PC-9 (cell line): Measurements from ENCODE around the gene RNF152. TPM values are rescaled to one million over a fixed set of nuclear protein-coding genes. Genes with fewer than 3 reads are reported as not detected.

Experiments
- BruUV-seq: library from RNA; stranded (reverse); fragments of 400-500 nt; replicated peaks from 2 replicates; lab custom pipeline; 2021; lab: Mats Ljungman, UMichigan
- CTCF ChIA-PET: fragments of 300-600 bp; sonication (Branson Sonifier 250); formaldehyde crosslinking; loops from one replicate; lab custom pipeline; 2022; ENCODE audit warnings: antibody characterized with exemption; lab: Charles Lee
- POLR2A ChIA-PET: fragments of 300-600 bp; sonication (Branson Sonifier 250); formaldehyde crosslinking; loops from one replicate; lab custom pipeline; 2022; ENCODE audit warnings: antibody characterized with exemption; ENCODE audit not compliant: unreplicated experiment; lab: Charles Lee
- DNase-seq, 2 experiments: peaks; one replicate each; pipeline versions ENCODE4 v3.0.0 to v3.0.0-alpha.2; 2015 to 2022; ENCODE audit warnings: mixed read lengths in 1 of 2
- H2AFZ ChIP-seq: fragments of 200-600 bp; sonication (generic); 2 replicates; pipeline ENCODE4 v1.8.1; 2017; ENCODE audit warnings: antibody characterized with exemption
- H3F3A ChIP-seq: fragments of 200-600 bp; sonication (generic); 2 replicates; pipeline ENCODE4 v1.8.1; 2017; ENCODE audit warnings: antibody characterized with exemption, mild to moderate bottlenecking, low read depth; ENCODE audit not compliant: insufficient read depth
- H3K27ac ChIP-seq: fragments of 200-600 bp; sonication (generic); 2 replicates; pipeline ENCODE4 v1.6.1; 2016; ENCODE audit warnings: mixed run types
- H3K27me3 ChIP-seq: fragments of 200-600 bp; sonication (generic); 2 replicates; pipeline ENCODE4 v1.6.1; 2016; ENCODE audit warnings: low read depth, mixed run types; ENCODE audit not compliant: insufficient read depth
- H3K36me3 ChIP-seq: fragments of 200-600 bp; sonication (generic); 2 replicates; pipeline ENCODE4 v1.6.1; 2016; ENCODE audit warnings: low read depth, mixed run types
- H3K4me1 ChIP-seq: fragments of 200-600 bp; sonication (generic); replicated peaks from 2 replicates; pipeline ENCODE4 v1.6.1; 2016; ENCODE audit warnings: mixed run types; ENCODE audit not compliant: insufficient read depth
- H3K4me2 ChIP-seq: fragments of 200-600 bp; sonication (generic); 2 replicates; pipeline ENCODE4 v1.6.1; 2017; ENCODE audit warnings: mixed run types
- H3K4me3 ChIP-seq: fragments of 200-600 bp; sonication (generic); 2 replicates; pipeline ENCODE4 v1.6.1; 2016; ENCODE audit warnings: mixed run types
- H3K79me2 ChIP-seq: fragments of 200-600 bp; sonication (generic); 2 replicates; pipeline ENCODE4 v1.6.1; 2017; ENCODE audit warnings: low read depth, mixed run types
- H3K9me2 ChIP-seq: fragments of 200-600 bp; sonication (generic); 2 replicates; pipeline ENCODE4 v1.8.1; 2017; ENCODE audit warnings: mild to moderate bottlenecking; ENCODE audit not compliant: insufficient read depth
- H3K9me3 ChIP-seq: fragments of 200-600 bp; sonication (generic); 2 replicates; pipeline ENCODE4 v1.8.1; 2016; ENCODE audit warnings: low read depth; ENCODE audit not compliant: insufficient read depth
- H4K20me1 ChIP-seq: fragments of 200-600 bp; sonication (generic); 2 replicates; pipeline ENCODE4 v1.8.1; 2017; ENCODE audit not compliant: insufficient read depth
- EZH2 ChIP-seq: fragments of 200-600 bp; sonication (generic); IDR thresholded peaks from 2 replicates; pipeline ENCODE4 v1.8.0; 2017; ENCODE audit warnings: antibody characterized with exemption, low read depth
- intact Hi-C: fragments of 100-400 bp; cut with micrococcal nuclease; formaldehyde crosslinking; loops from one replicate; pipeline ENCODE4 v1.10.0; 2022; ENCODE audit not compliant: unreplicated experiment
- total RNA-seq: library from RNA; stranded (reverse); gene quantifications from 2 replicates; pipeline ENCODE4 v1.2.3, GENCODE V29; 2021
- TF ChIP-seq, protein P1 (sequence below): fragments of 200-600 bp; sonication (generic); conservative IDR thresholded peaks from 2 replicates; pipeline ENCODE4 v1.6.1; 2017; ENCODE audit warnings: mixed run types, antibody characterized with exemption, mild to moderate bottlenecking, moderate library complexity

Gene RNF152
- total RNA-seq, 1 experiment from 2014 or later = not detected

DNA sequence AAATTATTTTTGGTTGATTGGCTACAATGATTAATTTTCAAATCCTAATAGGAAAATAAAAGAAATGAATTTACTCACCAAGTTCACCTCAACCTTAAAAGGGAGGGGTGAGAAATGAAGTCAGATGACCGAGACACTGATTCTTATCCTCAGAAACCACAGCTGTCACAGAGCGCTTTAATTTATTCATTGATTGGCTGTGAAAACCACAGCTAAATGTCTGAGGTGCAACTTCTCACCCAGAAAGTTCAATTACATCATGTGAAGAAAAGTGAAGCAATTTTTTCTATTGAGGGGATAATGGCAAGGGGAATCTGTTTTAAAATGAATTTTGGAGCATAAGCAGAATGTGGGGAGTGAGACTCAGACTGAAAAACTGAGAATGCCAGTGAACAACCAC, 128.4 kb downstream of the RNF152 start:
- H3K4me1 ChIP-seq = no peaks in the 10 kb centered on the region
- ChIA-PET CTCF (no interaction called here), POLR2A (no interaction called here)
- no peaks in the 10 kb centered on the region for H3K9me2 ChIP-seq
- no peaks in the 10 kb centered on the region for H3F3A ChIP-seq
- no peaks in the 10 kb centered on the region for H3K79me2 ChIP-seq
- TF ChIP-seq, protein P1, sequence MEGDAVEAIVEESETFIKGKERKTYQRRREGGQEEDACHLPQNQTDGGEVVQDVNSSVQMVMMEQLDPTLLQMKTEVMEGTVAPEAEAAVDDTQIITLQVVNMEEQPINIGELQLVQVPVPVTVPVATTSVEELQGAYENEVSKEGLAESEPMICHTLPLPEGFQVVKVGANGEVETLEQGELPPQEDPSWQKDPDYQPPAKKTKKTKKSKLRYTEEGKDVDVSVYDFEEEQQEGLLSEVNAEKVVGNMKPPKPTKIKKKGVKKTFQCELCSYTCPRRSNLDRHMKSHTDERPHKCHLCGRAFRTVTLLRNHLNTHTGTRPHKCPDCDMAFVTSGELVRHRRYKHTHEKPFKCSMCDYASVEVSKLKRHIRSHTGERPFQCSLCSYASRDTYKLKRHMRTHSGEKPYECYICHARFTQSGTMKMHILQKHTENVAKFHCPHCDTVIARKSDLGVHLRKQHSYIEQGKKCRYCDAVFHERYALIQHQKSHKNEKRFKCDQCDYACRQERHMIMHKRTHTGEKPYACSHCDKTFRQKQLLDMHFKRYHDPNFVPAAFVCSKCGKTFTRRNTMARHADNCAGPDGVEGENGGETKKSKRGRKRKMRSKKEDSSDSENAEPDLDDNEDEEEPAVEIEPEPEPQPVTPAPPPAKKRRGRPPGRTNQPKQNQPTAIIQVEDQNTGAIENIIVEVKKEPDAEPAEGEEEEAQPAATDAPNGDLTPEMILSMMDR = no peak
- TF ChIP-seq EZH2 = no peak
- no peaks in the 10 kb centered on the region for H3K36me3 ChIP-seq
- no peaks in the 10 kb centered on the region for H3K9me3 ChIP-seq
- no peak overlapping the region for H3K4me2 ChIP-seq
- no peaks in the 10 kb centered on the region for H3K27me3 ChIP-seq
- intact Hi-C loops = no loop called here
- H2AFZ ChIP-seq = no peak overlapping the region
- no peak overlapping the region for H3K4me3 ChIP-seq
- H3K27ac ChIP-seq = no peak overlapping the region
- BruUV-seq = no TSS peak
- no peaks in the 10 kb centered on the region for H4K20me1 ChIP-seq
- DNase-seq = no peak

DNA sequence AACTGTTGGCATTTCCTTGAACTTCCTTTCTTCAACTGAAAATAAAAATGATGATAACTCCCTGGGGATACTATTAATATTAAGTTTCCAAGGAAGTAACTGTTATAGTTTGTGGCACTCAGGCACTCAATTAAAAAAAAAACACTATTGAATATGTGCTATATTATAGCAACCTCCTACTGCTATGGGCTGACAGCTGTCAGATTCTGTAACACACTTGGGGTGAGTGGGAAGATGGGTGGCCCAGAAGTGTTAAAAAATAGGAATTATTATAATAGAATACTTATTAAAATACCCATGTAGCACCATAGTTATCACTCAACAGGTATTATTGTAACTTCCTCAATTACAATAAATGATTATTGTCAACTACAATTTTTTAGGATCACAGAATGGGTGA, 130.9 kb downstream of the RNF152 start:
- POLR2A ChIA-PET = no interaction called here
- no peak overlapping the region for H3K27ac ChIP-seq
- no peak for TF ChIP-seq EZH2
- TF ChIP-seq, protein P1 = no peak
- no peaks in the 10 kb centered on the region for H3K9me3 ChIP-seq
- H2AFZ ChIP-seq = no peak overlapping the region
- no peaks in the 10 kb centered on the region for H3K4me1 ChIP-seq
- no peak overlapping the region for H3K4me2 ChIP-seq
- no peaks in the 10 kb centered on the region for H3K9me2 ChIP-seq
- H3K79me2 ChIP-seq = no peaks in the 10 kb centered on the region
- no peak overlapping the region for H3K4me3 ChIP-seq
- CTCF ChIA-PET = no interaction called here
- BruUV-seq = no TSS peak
- H3F3A ChIP-seq = no peaks in the 10 kb centered on the region
- H3K27me3 ChIP-seq = no peaks in the 10 kb centered on the region
- H3K36me3 ChIP-seq = no peaks in the 10 kb centered on the region
- DNase-seq = no peak
- no peaks in the 10 kb centered on the region for H4K20me1 ChIP-seq
- intact Hi-C loops = no loop called here
